DLD1 (cell line): Measurements from ENCODE around the gene IPPK.

Experiments
- in situ Hi-C: cut with HindIII; loops from 2 replicates; pipeline ENCODE4 v1.10.0; 2017; ENCODE audit warnings: low sequenced_read_pairs

IPPK gene, protein sequence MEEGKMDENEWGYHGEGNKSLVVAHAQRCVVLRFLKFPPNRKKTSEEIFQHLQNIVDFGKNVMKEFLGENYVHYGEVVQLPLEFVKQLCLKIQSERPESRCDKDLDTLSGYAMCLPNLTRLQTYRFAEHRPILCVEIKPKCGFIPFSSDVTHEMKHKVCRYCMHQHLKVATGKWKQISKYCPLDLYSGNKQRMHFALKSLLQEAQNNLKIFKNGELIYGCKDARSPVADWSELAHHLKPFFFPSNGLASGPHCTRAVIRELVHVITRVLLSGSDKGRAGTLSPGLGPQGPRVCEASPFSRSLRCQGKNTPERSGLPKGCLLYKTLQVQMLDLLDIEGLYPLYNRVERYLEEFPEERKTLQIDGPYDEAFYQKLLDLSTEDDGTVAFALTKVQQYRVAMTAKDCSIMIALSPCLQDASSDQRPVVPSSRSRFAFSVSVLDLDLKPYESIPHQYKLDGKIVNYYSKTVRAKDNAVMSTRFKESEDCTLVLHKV

GRCh38 chr9:92669890-92670708 lies at the start of gene IPPK:
TSS of gene IPPK (minus strand) at chr9:92670131. CDS start at chr9:92669988, 143 bp downstream.
- in situ Hi-C loops = no loop called here

GRCh38 chr9:92719028-92719647 lies 49.2 kb upstream of the IPPK start:
- in situ Hi-C loops = no loop called here

GRCh38 chr9:92718086-92719001 lies 48.4 kb upstream of the IPPK start:
- in situ Hi-C loops = no loop called here

- in situ Hi-C loops = no loop called here
These were observed 47.5 kb upstream of the IPPK start for GRCh38 chr9:92717201-92718085.

GRCh38 chr9:92716557-92716956 lies 46.6 kb upstream of the IPPK start:
- in situ Hi-C loops = no loop called here

GRCh38 chr9:92715488-92716231 lies 45.7 kb upstream of the IPPK start:
- in situ Hi-C loops = no loop called here

- in situ Hi-C loops = no loop called here
These were observed 45.0 kb upstream of the IPPK start for GRCh38 chr9:92714787-92715487.

DNA sequence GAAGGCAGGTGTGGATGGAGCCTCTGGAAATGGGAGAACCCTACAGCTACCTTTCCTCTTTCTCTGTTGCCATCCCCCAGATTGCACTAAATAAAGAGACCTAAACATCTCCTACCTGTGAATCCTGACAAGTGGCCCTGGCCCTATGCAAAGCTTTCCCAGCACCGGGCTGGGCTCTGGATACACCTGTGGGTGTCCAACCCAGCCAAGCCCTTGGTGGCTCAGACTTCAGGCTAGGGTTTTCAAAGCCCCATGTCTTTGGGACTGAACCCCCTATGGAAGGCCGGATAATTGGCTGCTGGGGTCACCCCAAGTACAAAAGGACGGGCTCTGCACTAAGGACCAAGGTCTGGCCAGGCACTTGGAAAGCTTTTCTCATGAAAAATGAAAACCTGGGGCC lies 44.1 kb upstream of the IPPK start:
- in situ Hi-C loops = no loop called here

DNA sequence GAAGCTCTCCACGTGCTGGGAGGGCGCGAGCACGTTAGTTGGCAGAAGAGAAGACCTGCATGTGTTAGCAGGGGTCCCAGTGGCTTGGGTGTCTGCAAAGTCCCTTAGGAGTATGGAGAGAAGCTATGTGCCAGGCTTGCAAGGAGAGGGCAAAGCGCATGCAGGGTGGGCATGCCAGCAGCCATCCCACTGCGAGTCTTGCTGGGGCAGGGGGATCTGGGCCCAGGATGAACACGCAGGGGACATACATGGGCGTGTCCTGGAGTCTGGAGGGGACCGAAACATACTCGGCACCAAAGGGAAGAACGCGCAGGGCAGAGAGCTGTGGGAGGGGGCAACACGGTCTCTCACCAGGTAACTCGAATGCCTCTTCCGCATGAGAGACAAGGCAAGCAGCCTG lies 43.6 kb upstream of the IPPK start:
- in situ Hi-C loops = no loop called here

DNA sequence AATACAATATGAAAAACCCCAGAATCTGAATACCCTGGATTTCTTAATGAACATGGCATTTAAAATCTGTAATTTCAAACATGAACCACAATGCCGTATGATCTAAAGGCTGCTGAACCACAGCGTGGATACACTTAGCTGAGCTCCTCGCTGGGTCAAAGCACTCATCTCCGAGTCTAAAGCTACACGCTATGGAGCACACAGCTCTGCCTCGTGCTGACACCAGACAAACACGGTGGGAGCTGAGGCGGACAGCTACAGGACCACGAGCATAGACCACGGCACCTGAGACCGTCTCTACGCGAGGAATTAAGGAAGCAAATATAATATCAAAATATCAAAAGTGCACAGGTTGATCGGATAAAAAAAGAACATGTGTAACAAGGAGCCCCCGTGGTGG lies 42.8 kb upstream of the IPPK start:
- in situ Hi-C loops = no loop called here

GRCh38 chr9:92711844-92712243 lies 41.9 kb upstream of the IPPK start:
- in situ Hi-C loops = no loop called here

DNA sequence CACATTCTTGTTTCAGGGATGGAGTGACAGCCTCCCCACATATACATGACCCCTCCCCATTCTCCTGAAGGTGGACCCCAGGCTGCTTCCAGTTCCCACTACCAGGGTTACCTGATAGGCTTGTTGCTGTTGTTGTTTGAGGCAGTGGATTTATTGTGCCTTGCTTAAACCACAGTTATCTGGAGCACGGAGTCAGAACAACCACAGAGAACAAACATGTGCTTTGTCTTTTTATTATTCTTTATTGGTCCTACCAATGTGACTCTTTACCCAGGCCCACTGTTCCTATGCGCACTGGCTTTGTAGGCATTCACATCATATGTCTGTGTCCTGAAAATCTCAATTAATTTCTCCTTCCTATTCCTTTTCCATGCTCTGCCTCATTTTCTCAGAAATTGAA lies 41.2 kb upstream of the IPPK start:
- in situ Hi-C loops = no loop called here

DNA sequence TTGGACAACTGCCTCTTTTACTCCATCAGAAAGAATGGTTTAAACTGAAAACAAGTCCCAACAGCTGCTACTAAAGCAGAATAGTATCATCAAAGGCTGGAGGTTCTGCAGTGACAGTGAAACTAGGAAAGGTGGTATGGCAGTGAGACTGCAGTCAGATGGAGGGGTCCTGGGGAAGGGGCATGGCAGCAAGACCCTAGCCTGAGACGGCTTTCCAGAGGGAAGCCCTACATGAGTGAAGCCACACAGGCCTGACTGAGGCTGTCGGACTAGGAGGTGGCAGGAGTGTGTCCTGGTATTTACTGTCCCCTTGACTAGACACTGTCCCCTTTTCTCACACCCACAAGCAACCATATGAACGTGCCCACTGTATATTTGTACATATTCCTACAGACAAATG lies 40.4 kb upstream of the IPPK start:
- in situ Hi-C loops = no loop called here

DNA sequence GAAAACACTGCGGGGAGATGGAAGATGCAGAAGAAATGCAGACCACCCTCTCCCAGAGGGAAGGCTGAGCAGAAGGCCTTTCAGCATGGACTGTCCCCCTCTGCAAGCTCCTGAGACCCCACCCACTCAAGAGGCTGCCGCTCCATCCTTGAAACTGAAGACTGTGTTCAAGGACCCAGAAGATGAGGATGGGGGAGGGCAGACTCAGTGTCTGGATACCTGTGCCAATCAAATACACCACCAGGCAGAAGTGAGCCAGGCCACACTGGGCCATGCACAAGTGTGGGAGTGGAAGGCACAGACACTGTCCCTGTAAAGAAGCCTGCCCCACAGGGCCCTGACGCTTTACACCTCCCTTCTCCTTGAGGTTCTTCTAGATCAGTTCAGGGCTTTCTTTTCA lies 40.0 kb upstream of the IPPK start:
- in situ Hi-C loops = no loop called here

- in situ Hi-C loops = no loop called here
These were observed 39.3 kb upstream of the IPPK start for GRCh38 chr9:92709240-92709639.

DNA sequence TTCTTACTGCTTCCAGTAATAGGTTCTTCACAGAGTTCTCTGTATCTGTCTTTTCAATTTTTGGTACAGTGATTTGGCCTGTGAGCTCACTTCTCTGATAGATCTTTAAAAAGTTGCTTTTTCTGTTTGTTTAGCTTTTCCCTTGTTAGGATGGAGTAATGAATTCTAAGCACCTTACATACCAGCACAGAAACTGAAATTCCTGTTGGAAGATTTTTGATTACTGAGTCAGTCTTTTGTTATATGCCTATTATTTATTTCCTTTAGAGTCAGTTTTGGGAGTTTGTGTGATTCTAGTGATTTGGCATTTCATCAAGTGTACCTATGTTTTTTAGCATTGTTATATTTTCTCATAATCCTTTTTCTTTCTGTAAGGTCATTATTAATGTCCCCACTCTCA lies 37.6 kb upstream of the IPPK start:
- in situ Hi-C loops = no loop called here

DNA sequence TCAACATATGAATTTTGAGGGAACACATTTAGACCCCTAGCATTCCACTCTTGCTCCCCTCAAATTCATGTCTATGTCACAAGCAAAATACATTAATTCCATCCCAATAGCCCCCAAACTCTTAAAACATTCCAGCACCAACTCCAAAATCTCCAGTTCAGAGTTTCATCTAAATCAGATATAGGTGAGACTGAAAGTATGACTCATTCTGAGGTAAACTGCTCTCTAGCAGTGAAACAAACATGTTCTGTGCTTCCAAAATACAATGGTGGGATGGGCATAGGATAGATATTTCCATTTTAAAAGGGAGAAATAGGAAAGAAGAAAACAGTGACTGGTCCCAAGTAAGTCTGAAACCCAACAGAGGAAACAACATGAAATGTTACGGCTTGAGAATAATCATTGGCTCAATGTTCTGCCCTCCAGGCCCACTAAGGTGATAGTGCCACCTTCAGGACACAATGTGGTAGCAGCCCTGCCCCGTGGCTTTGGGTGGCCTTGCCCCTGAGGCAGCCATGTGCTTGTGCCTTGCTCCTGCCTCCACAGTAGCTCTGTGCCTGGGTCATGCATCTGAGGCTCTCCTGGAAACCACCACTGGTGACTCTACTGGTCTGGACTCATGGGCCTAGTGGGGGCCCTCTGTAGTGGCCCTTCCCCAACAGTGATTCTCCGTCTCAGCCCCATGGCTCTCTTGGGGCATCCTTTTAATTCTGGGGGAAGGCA lies 36.4 kb upstream of the IPPK start:
- in situ Hi-C loops = no loop called here

DNA sequence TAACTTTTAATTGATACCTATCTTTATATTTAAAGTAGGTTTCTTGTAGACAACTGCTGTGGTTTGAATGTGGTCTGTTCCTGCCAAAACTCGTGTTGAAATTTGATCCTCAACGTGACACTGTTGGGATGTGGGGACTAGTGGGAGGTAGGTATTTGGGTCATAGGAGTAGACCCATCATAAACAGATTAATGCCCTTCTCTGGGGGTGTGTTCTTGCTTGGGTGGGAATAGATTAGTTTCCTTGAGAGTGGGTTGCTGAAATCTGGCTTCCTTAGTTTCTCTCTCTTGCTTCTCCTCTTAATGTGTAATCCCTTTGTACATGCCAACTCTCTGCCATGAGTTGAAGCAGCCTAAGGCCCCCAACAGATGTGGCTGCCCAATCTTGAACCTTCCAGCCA lies 34.6 kb upstream of the IPPK start:
- in situ Hi-C loops = no loop called here
